ENCODE measurements around the gene MAGEB1.

Gene MAGEB1

DNA sequence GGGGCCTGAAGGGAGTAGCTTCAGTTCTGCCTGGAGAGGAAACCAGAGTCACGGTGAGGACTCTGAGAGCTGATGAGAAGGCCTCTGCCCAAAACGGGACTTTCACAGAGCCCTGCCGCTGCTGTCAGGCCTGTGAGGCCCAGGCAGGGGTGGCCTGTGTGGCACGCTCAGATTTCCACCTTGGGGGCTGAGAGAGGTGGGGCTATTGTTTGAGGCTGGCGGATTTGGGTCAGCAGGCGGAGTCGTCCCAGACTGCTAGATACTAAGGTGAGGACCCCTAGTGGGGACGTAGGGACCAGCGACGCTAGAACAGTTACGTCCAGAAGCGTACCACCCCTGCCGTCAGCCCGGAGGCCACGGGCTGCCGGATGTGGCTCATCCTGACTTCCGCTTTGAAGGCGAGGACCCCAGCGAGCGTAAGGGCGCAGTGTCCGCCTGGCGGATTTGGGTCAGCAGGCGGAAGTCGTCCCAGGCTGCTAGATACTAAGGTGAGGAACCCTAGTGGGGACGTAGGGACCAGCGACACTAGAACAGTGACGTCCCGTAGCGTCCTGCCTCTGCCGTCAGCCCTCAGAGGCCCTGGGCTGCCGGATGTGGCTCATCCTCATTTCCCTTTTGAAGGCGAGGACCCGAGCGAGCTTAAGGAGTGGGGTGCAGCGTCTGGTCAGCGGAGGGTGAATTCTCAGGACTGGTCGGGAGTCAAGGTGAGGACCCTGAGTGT, at the start of gene MAGEB1:
Gene MAGEB1, plus strand, starts transcription at position 378 of the 721 bp plus-strand sequence. CDS start 3,348 bp downstream, outside the sequence.
- TF ChIP-seq, protein P1, sequence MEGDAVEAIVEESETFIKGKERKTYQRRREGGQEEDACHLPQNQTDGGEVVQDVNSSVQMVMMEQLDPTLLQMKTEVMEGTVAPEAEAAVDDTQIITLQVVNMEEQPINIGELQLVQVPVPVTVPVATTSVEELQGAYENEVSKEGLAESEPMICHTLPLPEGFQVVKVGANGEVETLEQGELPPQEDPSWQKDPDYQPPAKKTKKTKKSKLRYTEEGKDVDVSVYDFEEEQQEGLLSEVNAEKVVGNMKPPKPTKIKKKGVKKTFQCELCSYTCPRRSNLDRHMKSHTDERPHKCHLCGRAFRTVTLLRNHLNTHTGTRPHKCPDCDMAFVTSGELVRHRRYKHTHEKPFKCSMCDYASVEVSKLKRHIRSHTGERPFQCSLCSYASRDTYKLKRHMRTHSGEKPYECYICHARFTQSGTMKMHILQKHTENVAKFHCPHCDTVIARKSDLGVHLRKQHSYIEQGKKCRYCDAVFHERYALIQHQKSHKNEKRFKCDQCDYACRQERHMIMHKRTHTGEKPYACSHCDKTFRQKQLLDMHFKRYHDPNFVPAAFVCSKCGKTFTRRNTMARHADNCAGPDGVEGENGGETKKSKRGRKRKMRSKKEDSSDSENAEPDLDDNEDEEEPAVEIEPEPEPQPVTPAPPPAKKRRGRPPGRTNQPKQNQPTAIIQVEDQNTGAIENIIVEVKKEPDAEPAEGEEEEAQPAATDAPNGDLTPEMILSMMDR (IDR thresholded peaks at IDR 0.05; ENCODE audit: borderline replicate concordance, insufficient read depth, low read depth, low read length) = 0 out of 2 replicates have a peak, but pooled peaks have one; percentile 12
- no peak within 1 kb of the TSS for H3K4me3 ChIP-seq (ENCODE audit: low read depth, low read length)

DNA sequence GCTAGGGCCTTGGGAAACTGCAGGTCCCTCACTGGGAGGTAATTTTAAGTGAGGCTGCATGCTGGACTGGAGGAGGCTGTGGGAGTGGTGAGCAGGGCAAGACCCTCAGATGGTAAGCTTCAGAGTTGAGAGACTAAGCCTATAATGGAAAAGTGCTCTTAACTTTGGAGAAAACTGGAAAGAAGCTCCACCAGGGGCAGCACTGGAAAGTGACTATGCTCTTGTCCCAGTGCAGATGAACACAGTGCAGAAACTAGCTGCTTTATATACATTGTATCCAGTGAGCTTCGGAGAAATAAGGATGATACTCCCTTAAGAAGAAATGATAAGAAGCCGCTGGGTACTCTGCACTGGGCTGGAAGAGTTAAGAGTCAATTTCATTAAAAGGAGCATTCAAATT, 34.8 kb upstream of the MAGEB1 start:
- TF ChIP-seq, protein P1 (IDR thresholded peaks at IDR 0.05; ENCODE audit: borderline replicate concordance, insufficient read depth, low read depth, low read length) = no peak

GRCh38 chrX:30215357-30215843, 31.5 kb upstream of the MAGEB1 start, which contains the start of gene MAGEB2:
Gene MAGEB2 (plus strand): TSS chrX:30215563. CDS start chrX:30218581, 3,018 bp downstream.
- no peak within 1 kb of the TSS for H3K4me3 ChIP-seq (ENCODE audit: low read depth, low read length)
- TF ChIP-seq, protein P1 (IDR thresholded peaks at IDR 0.05; ENCODE audit: borderline replicate concordance, insufficient read depth, low read depth, low read length) = peak; percentile 35; the same call in 1 of the 2 replicates

More for the DNA sequence above, 34.8 kb upstream of the MAGEB1 start:
- H3K4me3 ChIP-seq (ENCODE audit: low read depth, low read length) = no peak overlapping the region

DNA sequence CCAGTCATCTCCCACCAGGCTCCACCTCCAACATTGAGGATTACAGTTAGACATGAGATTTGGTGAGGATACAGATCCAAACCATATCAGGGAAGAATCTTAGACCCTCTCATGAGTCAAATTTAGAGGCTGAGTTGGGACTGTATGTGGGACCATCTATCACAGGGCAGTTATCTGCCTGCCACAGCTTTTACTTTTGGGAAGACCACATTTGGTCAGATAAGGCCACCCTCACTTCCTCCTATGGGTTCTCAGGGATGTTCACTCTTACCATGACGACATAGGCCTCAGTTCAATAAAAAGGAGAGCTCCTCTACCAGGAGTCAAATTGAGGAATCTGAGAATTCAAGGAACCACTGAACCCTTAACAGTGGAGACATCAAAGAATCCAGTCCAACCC, 29.5 kb upstream of the MAGEB1 start:
- H3K4me3 ChIP-seq (ENCODE audit: low read depth, low read length) = no peak overlapping the region
- TF ChIP-seq, protein P1 (IDR thresholded peaks at IDR 0.05; ENCODE audit: borderline replicate concordance, insufficient read depth, low read depth, low read length) = no peak

- TF ChIP-seq, protein P1 (IDR thresholded peaks at IDR 0.05; ENCODE audit: borderline replicate concordance, insufficient read depth, low read depth, low read length) = no peak
These were observed 27.6 kb upstream of the MAGEB1 start for GRCh38 chrX:30219372-30219771.

DNA sequence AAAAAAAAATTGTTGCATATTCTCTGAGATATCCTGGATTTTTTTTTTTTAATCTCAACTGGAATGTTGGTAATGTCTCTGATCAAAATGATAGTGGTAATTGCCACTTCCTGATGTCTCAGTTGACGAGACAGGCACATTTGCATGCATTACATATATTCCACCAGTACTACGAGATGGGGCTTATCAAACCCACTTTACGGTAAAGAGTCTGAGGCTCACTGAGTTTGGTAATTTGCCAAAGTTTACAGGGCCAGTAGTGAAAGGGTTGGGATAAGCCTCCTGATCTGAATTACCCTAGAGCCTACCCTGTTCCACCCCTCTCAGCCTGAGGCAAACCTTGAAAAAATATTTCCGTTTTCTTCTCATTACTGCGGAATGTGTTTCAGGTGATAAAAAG, 26.3 kb upstream of the MAGEB1 start:
- TF ChIP-seq, protein P1 (IDR thresholded peaks at IDR 0.05; ENCODE audit: borderline replicate concordance, insufficient read depth, low read depth, low read length) = no peak

More at GRCh38 chrX:30219372-30219771, 27.6 kb upstream of the MAGEB1 start:
- H3K4me3 ChIP-seq (ENCODE audit: low read depth, low read length) = no peak overlapping the region

GRCh38 chrX:30224536-30224935, 22.4 kb upstream of the MAGEB1 start:
- H3K4me3 ChIP-seq (ENCODE audit: low read depth, low read length) = no peak overlapping the region
- TF ChIP-seq, protein P1 (IDR thresholded peaks at IDR 0.05; ENCODE audit: borderline replicate concordance, insufficient read depth, low read depth, low read length) = no peak

More for the DNA sequence above, 26.3 kb upstream of the MAGEB1 start:
- no peak overlapping the region for H3K4me3 ChIP-seq (ENCODE audit: low read depth, low read length)
